Neural cell (in vitro differentiated cells): ENCODE measurements around the gene HEXD. TPM values are rescaled to one million over a fixed set of nuclear protein-coding genes. Genes with fewer than 3 reads are reported as not detected.

Source experiments
- H2AFZ ChIP-seq: fragments of 200-600, 300-800 bp; sonication (generic), shearing (Covaris generic); 2 replicates; pipeline ENCODE4 v1.6.0; 2014; ENCODE audit warnings: low read depth, mild to moderate bottlenecking, antibody characterized with exemption, low read length, moderate library complexity
- H3F3A ChIP-seq: fragments of 200-600 bp; shearing (Covaris generic); 2 replicates; pipeline ENCODE4 v1.6.1; 2016; ENCODE audit warnings: mild to moderate bottlenecking, moderate library complexity, mixed read lengths, antibody characterized with exemption, low read length; ENCODE audit not compliant: insufficient read depth, poor library complexity, severe bottlenecking
- H3K27ac ChIP-seq: fragments of 200-600, 300-800 bp; sonication (generic), shearing (Covaris generic); 2 replicates; pipeline ENCODE4 v1.5.1; 2014; ENCODE audit warnings: mild to moderate bottlenecking, low read length, moderate library complexity
- H3K27me3 ChIP-seq: fragments of 300-800, 200-600 bp; sonication (generic), shearing (Covaris generic); 2 replicates; pipeline ENCODE4 v1.6.0; 2014; ENCODE audit warnings: mild to moderate bottlenecking, low read depth, low read length, moderate library complexity; ENCODE audit not compliant: insufficient read depth
- H3K36me3 ChIP-seq: fragments of 300-800, 200-600 bp; sonication (generic), shearing (Covaris generic); 2 replicates; pipeline ENCODE4 v1.5.1; 2014; ENCODE audit warnings: mild to moderate bottlenecking, antibody characterized with exemption, low read length, moderate library complexity; ENCODE audit not compliant: insufficient read depth
- H3K4me2 ChIP-seq: fragments of 300-800, 200-600 bp; sonication (generic), shearing (Covaris generic); 2 replicates; pipeline ENCODE4 v1.6.0; 2014; ENCODE audit warnings: mild to moderate bottlenecking, low read length
- H3K4me3 ChIP-seq: fragments of 300-800, 200-600 bp; sonication (generic), shearing (Covaris generic); 2 replicates; pipeline ENCODE4 v1.5.1; 2014; ENCODE audit warnings: mild to moderate bottlenecking, low read length, moderate library complexity
- H3K79me2 ChIP-seq: fragments of 200-600 bp; shearing (Covaris generic); replicated peaks from 2 replicates; pipeline ENCODE4 v1.6.0; 2014; ENCODE audit warnings: mild to moderate bottlenecking, low read length, moderate library complexity; ENCODE audit not compliant: insufficient read depth
- H3K9ac ChIP-seq: fragments of 300-800, 200-600 bp; sonication (generic), shearing (Covaris generic); 2 replicates; pipeline ENCODE4 v1.6.1; 2016; ENCODE audit warnings: mild to moderate bottlenecking, low read length, mixed read lengths
- H3K9me2 ChIP-seq: fragments of 200-600 bp; shearing (Covaris generic); 2 replicates; pipeline ENCODE4 v1.6.1; 2016; ENCODE audit warnings: mild to moderate bottlenecking, low read length, mixed read lengths; ENCODE audit not compliant: insufficient read depth
- H3K9me3 ChIP-seq: fragments of 200-600, 300-800 bp; sonication (generic), shearing (Covaris generic); 2 replicates; pipeline ENCODE4 v1.6.1; 2016; ENCODE audit warnings: mild to moderate bottlenecking, mixed run types, low read length, moderate library complexity, mixed read lengths
- H4K20me1 ChIP-seq: fragments of 200-600 bp; shearing (Covaris generic); 2 replicates; pipeline ENCODE4 v1.6.1; 2016; ENCODE audit warnings: mild to moderate bottlenecking, mixed run types; ENCODE audit not compliant: insufficient read depth
- EP300 ChIP-seq: fragments of 450-650 bp; conservative IDR thresholded peaks from 2 replicates; pipeline ENCODE4 v1.6.1; 2014; ENCODE audit warnings: antibody characterized with exemption, mild to moderate bottlenecking, moderate library complexity; ENCODE audit not compliant: poor library complexity, severe bottlenecking
- EZH2 ChIP-seq: fragments of 200-600, 300-800 bp; shearing (Covaris generic), sonication (generic); IDR thresholded peaks from 2 replicates; pipeline ENCODE4 v1.6.1; 2014; ENCODE audit warnings: antibody characterized with exemption, low read length, borderline replicate concordance, mild to moderate bottlenecking; ENCODE audit not compliant: insufficient read depth, poor library complexity, severe bottlenecking
- MXI1 ChIP-seq: fragments of 450-650 bp; conservative IDR thresholded peaks from 2 replicates; pipeline ENCODE4 v1.6.1; 2014; ENCODE audit warnings: antibody characterized with exemption, mild to moderate bottlenecking; ENCODE audit not compliant: poor library complexity, severe bottlenecking
- POLR2AphosphoS5 ChIP-seq: IDR thresholded peaks from 2 replicates; pipeline ENCODE4 v1.6.1; 2012
- RAD21 ChIP-seq: fragments of 450-650 bp; conservative IDR thresholded peaks from 2 replicates; pipeline ENCODE4 v1.6.1; 2014; ENCODE audit warnings: antibody characterized with exemption, mild to moderate bottlenecking, moderate library complexity
- SMC3 ChIP-seq: fragments of 450-650 bp; conservative IDR thresholded peaks from 2 replicates; pipeline ENCODE4 v1.6.1; 2014; ENCODE audit warnings: antibody characterized with exemption, mild to moderate bottlenecking, moderate library complexity; ENCODE audit not compliant: poor library complexity
- TAF1 ChIP-seq: IDR thresholded peaks from 2 replicates; pipeline ENCODE4 v1.6.1; 2012; ENCODE audit warnings: low read depth
- polyA plus RNA-seq: library from polyadenylated mRNA; depleted of rRNA; stranded (reverse); fragments of >200 nt; gene quantifications from 2 replicates; pipeline ENCODE4 v1.2.3, GENCODE V29; 2014
- small RNA-seq, 3 experiments: library from RNA; depleted of rRNA; stranded (forward); fragments of <200 nt; gene quantifications; one replicate each; pipeline ENCODE3, GENCODE V24; 2012
- TF ChIP-seq, protein P1 (sequence below): fragments of 450-650 bp; IDR thresholded peaks from 2 replicates; pipeline ENCODE4 v1.5.1; 2014; ENCODE audit warnings: antibody characterized with exemption, mild to moderate bottlenecking, moderate library complexity; ENCODE audit not compliant: poor library complexity, severe bottlenecking
- TF ChIP-seq, protein P2 (sequence below): IDR thresholded peaks from 2 replicates; pipeline ENCODE4 v1.6.1; 2012; ENCODE audit warnings: borderline replicate concordance

Gene HEXD
- polyA plus RNA-seq, 1 donor from 2014 or later, result 72.8 TPM

DNA sequence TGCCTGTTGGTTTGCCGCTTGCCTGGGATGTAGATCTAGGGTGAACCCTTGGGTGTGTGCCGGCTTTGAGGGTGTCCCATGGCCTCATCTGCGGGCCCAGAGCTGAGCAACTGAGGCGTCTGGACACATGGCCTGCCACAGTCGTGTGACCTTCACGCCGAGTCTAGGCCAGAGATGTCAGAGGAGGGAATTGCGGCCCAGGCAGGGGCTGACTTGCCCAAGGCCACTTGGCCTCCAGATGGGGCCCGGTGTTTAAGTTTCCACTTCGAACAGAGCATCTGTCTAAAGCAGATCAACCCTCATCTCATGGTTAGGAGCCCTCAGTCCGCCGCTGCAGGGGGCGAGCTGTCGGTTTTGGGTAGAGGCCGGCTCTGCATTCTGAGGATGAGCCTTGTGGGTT, 73.4 kb downstream of the HEXD start:
- no peak overlapping the region for H2AFZ ChIP-seq
- H3K9me3 ChIP-seq, result no peaks in the 10 kb centered on the region
- no peaks in the 10 kb centered on the region for H4K20me1 ChIP-seq
- no peaks in the 10 kb centered on the region for H3F3A ChIP-seq
- no peak overlapping the region for H3K9ac ChIP-seq
- H3K9me2 ChIP-seq, result no peaks in the 10 kb centered on the region
- no peak overlapping the region for H3K27ac ChIP-seq
- H3K4me3 ChIP-seq, result no peak overlapping the region
- H3K36me3 ChIP-seq, result no peaks in the 10 kb centered on the region
- TF ChIP-seq MXI1, result no peak
- TF ChIP-seq RAD21, result no peak
- no peak for TF ChIP-seq SMC3
- TF ChIP-seq TAF1, result no peak
- no peak for TF ChIP-seq EZH2
- TF ChIP-seq, protein P1, sequence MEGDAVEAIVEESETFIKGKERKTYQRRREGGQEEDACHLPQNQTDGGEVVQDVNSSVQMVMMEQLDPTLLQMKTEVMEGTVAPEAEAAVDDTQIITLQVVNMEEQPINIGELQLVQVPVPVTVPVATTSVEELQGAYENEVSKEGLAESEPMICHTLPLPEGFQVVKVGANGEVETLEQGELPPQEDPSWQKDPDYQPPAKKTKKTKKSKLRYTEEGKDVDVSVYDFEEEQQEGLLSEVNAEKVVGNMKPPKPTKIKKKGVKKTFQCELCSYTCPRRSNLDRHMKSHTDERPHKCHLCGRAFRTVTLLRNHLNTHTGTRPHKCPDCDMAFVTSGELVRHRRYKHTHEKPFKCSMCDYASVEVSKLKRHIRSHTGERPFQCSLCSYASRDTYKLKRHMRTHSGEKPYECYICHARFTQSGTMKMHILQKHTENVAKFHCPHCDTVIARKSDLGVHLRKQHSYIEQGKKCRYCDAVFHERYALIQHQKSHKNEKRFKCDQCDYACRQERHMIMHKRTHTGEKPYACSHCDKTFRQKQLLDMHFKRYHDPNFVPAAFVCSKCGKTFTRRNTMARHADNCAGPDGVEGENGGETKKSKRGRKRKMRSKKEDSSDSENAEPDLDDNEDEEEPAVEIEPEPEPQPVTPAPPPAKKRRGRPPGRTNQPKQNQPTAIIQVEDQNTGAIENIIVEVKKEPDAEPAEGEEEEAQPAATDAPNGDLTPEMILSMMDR, result no peak
- TF ChIP-seq, protein P2, sequence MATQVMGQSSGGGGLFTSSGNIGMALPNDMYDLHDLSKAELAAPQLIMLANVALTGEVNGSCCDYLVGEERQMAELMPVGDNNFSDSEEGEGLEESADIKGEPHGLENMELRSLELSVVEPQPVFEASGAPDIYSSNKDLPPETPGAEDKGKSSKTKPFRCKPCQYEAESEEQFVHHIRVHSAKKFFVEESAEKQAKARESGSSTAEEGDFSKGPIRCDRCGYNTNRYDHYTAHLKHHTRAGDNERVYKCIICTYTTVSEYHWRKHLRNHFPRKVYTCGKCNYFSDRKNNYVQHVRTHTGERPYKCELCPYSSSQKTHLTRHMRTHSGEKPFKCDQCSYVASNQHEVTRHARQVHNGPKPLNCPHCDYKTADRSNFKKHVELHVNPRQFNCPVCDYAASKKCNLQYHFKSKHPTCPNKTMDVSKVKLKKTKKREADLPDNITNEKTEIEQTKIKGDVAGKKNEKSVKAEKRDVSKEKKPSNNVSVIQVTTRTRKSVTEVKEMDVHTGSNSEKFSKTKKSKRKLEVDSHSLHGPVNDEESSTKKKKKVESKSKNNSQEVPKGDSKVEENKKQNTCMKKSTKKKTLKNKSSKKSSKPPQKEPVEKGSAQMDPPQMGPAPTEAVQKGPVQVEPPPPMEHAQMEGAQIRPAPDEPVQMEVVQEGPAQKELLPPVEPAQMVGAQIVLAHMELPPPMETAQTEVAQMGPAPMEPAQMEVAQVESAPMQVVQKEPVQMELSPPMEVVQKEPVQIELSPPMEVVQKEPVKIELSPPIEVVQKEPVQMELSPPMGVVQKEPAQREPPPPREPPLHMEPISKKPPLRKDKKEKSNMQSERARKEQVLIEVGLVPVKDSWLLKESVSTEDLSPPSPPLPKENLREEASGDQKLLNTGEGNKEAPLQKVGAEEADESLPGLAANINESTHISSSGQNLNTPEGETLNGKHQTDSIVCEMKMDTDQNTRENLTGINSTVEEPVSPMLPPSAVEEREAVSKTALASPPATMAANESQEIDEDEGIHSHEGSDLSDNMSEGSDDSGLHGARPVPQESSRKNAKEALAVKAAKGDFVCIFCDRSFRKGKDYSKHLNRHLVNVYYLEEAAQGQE, result no peak
- no peak for TF ChIP-seq POLR2AphosphoS5
- no peak for TF ChIP-seq EP300
- no peaks in the 10 kb centered on the region for H3K27me3 ChIP-seq
- H3K4me2 ChIP-seq, result no peak overlapping the region
- H3K79me2 ChIP-seq, result no peaks in the 10 kb centered on the region

Small RNA genes within 50 kb of the gene (small RNA-seq; reads per million reads assigned to genes)
- gene RF00019, result 0 to 1.2 (median 0) reads per million in 3 experiments

Other genes with a start within 250 kb of the HEXD start
- gene CCDC57, start 205.5 kb upstream of the HEXD start, polyA plus RNA-seq, result 70.9 and 78.6 TPM in 2 replicates
- 0.56 and 0.98 TPM in 2 replicates for gene SLC16A3, start 189.3 kb upstream of the HEXD start, polyA plus RNA-seq
- 29.9 and 41.6 TPM in 2 replicates for gene CSNK1D, start 144.6 kb upstream of the HEXD start, polyA plus RNA-seq
- gene CD7, start 100.7 kb upstream of the HEXD start, polyA plus RNA-seq, result not detected in 2 replicates
- not detected in 2 replicates for gene SECTM1, start 84.6 kb upstream of the HEXD start, polyA plus RNA-seq
- gene TEX19, start 59.1 kb upstream of the HEXD start, polyA plus RNA-seq, result not detected in 2 replicates
- not detected in 2 replicates for gene UTS2R, start 46.6 kb upstream of the HEXD start, polyA plus RNA-seq
- 14.3 and 22.6 TPM in 2 replicates for gene OGFOD3, start 239 bp downstream of the HEXD start, polyA plus RNA-seq
- gene CYBC1, start 32.4 kb downstream of the HEXD start, polyA plus RNA-seq, result 66.6 and 101 TPM in 2 replicates
- gene NARF, start 40.4 kb downstream of the HEXD start, polyA plus RNA-seq, result 218 and 243 TPM in 2 replicates
- 24.4 and 29.4 TPM in 2 replicates for gene FOXK2, start 101.4 kb downstream of the HEXD start, polyA plus RNA-seq
- gene WDR45B, start 230.1 kb downstream of the HEXD start, polyA plus RNA-seq, result 131 and 137 TPM in 2 replicates